Liver (tissue), 9 donors: ENCODE data around the gene NISCH. TPM values are rescaled to one million over a fixed set of nuclear protein-coding genes. Genes with fewer than 3 reads are reported as not detected.

ENCODE experiments used
- DNase-seq: peaks from one replicate; pipeline ENCODE4 v3.0.0-alpha.2; 2017; ENCODE audit warnings: low spot score
- H3K27ac ChIP-seq, 2 donors: one replicate each; pipeline ENCODE4 v1.7.0; 2013; ENCODE audit warnings: inconsistent platforms in 2 of 2, low read length in 2 of 2, control low read depth in 1 of 2, low read depth in 1 of 2, mild to moderate bottlenecking in 1 of 2
- H3K27me3 ChIP-seq, 4 donors: one replicate each; pipeline versions ENCODE4 v1.6.1 to v1.7.0; 2013; ENCODE audit warnings: low read length in 3 of 4, inconsistent platforms in 1 of 4, mild to moderate bottlenecking in 1 of 4, moderate library complexity in 1 of 4; ENCODE audit not compliant: control insufficient read depth in 4 of 4, insufficient read depth in 4 of 4
- H3K36me3 ChIP-seq, 4 donors: one replicate each; pipeline versions ENCODE4 v1.6.1 to v1.7.0; 2013; ENCODE audit warnings: low read length in 3 of 4, mild to moderate bottlenecking in 3 of 4, low read depth in 1 of 4, moderate library complexity in 1 of 4; ENCODE audit not compliant: control insufficient read depth in 4 of 4, insufficient read depth in 3 of 4
- H3K4me1 ChIP-seq, 4 donors: one replicate each; pipeline versions ENCODE4 v1.6.1 to v1.7.0; 2013; ENCODE audit warnings: low read length in 3 of 4, mild to moderate bottlenecking in 3 of 4, moderate library complexity in 1 of 4; ENCODE audit not compliant: control insufficient read depth in 4 of 4, insufficient read depth in 4 of 4
- H3K4me3 ChIP-seq, 3 donors: one replicate each; pipeline versions ENCODE4 v1.6.1 to v1.7.0; 2013; ENCODE audit warnings: low read length in 3 of 3, control low read depth in 1 of 3, low read depth in 1 of 3, mild to moderate bottlenecking in 1 of 3
- H3K9ac ChIP-seq, 2 donors: one replicate each; pipeline ENCODE4 v1.7.0; 2013; ENCODE audit warnings: low read length in 2 of 2, mild to moderate bottlenecking in 2 of 2, moderate library complexity in 2 of 2, control low read depth in 1 of 2, low read depth in 1 of 2
- H3K9me3 ChIP-seq, 4 donors: one replicate each; pipeline versions ENCODE4 v1.6.1 to v1.7.0; 2013; ENCODE audit warnings: low read length in 3 of 4; ENCODE audit not compliant: control insufficient read depth in 4 of 4
- ATF3 ChIP-seq: IDR thresholded peaks from 2 replicates; pipeline ENCODE4 v1.6.1; 2016; ENCODE audit warnings: antibody characterized with exemption
- FOXA1 ChIP-seq: IDR thresholded peaks from 2 replicates; pipeline ENCODE4 v1.6.1; 2016; ENCODE audit warnings: antibody characterized with exemption
- GABPA ChIP-seq, 2 donors: IDR thresholded peaks in 1 of 2; conservative IDR thresholded peaks in 1 of 2; 2 replicates each; pipeline ENCODE4 v1.6.1; 2016; ENCODE audit warnings: antibody characterized with exemption in 2 of 2, mild to moderate bottlenecking in 1 of 2, moderate library complexity in 1 of 2
- HNF4A ChIP-seq, 2 donors: conservative IDR thresholded peaks; 2 replicates each; pipeline ENCODE4 v1.6.1; 2016; ENCODE audit warnings: antibody characterized with exemption in 2 of 2, mild to moderate bottlenecking in 2 of 2
- JUND ChIP-seq, 2 donors: IDR thresholded peaks; 2 replicates each; pipeline ENCODE4 v1.6.1; 2016; ENCODE audit warnings: antibody characterized with exemption in 2 of 2
- NR2F2 ChIP-seq: IDR thresholded peaks from 2 replicates; pipeline ENCODE4 v1.6.1; 2016; ENCODE audit warnings: antibody characterized with exemption
- RAD21 ChIP-seq, 2 donors: IDR thresholded peaks; 2 replicates each; pipeline ENCODE4 v1.6.1; 2016; ENCODE audit warnings: antibody characterized with exemption in 2 of 2, mild to moderate bottlenecking in 2 of 2
- RXRA ChIP-seq, 2 donors: IDR thresholded peaks; 2 replicates each; pipeline ENCODE4 v1.6.1; 2017 to 2018; ENCODE audit warnings: antibody characterized with exemption in 2 of 2, mild to moderate bottlenecking in 1 of 2
- TAF1 ChIP-seq: conservative IDR thresholded peaks from 2 replicates; pipeline ENCODE4 v1.6.1; 2016; ENCODE audit warnings: antibody characterized with exemption, mild to moderate bottlenecking
- YY1 ChIP-seq: IDR thresholded peaks from 2 replicates; pipeline ENCODE4 v1.6.1; 2016; ENCODE audit warnings: antibody characterized with exemption, mild to moderate bottlenecking
- ZBTB33 ChIP-seq: IDR thresholded peaks from 2 replicates; pipeline ENCODE4 v1.6.1; 2016; ENCODE audit warnings: antibody characterized with exemption
- WGBS: extraction: QIAGEN DNeasy Blood & Tissue Kit; methylation state at CpG from one replicate; pipeline ENCODE4 v1.1.7; 2013; 5-methylcytosine and 5-hydroxymethylcytosine counted together
- polyA plus RNA-seq, 2 donors: library from polyadenylated mRNA; stranded (reverse) in 1 of 2; unstranded in 1 of 2; fragments of 200-250 nt in 1 of 2; fragments of >200 nt in 1 of 2; fragmentation: Nextera tagmentation in 1 of 2; extraction: Ambion mirVana in 1 of 2; gene quantifications; one replicate each; pipeline versions ENCODE4 v1.2.1 to v1.2.3, GENCODE V29; 2013 to 2015
- total RNA-seq, 2 donors: library from RNA; depleted of rRNA; stranded (reverse); fragments of >200 nt; gene quantifications; one replicate each; pipeline ENCODE4 v1.2.3, GENCODE V29; 2014
- TF ChIP-seq, protein P1 (sequence below): IDR thresholded peaks from 2 replicates; pipeline ENCODE4 v1.6.1; 2016; ENCODE audit warnings: antibody characterized with exemption
- TF ChIP-seq, protein P2 (sequence below): fragments of 150-350 bp; IDR thresholded peaks from 2 replicates; pipeline ENCODE4 v1.5.1; 2017; ENCODE audit warnings: improper control_type of control experiment, low read depth, low read length; ENCODE audit not compliant: missing input control
- donor health status: healthy.
- donor health status: healthy.
- donor health status: healthy.
- donor health status: healthy.
- donor health status: healthy.

NISCH gene
- total and polyA plus RNA-seq, 4 donors: 10.8 to 39.8 (median 17.6) TPM

GRCh38 chr3:52533623-52534280 is 78.3 kb downstream of the NISCH start, which contains the start of gene NT5DC2:
Gene NT5DC2, minus strand, starts transcription at chr3:52533857. Its CDS starts 120 bp downstream, at chr3:52533737.
- Histone ChIP-seq H3K9me3 (no peaks in the 10 kb centered on the region), H3K27me3 (no peaks in the 10 kb centered on the region), H3K9ac (no peak within 1 kb of the TSS), H3K4me3 (peak within 1 kb of the TSS in 1 of 3 donors; percentile 47), H3K27ac (peak within 1 kb of the TSS in 1 of 2 donors; percentile 23), H3K4me1 (peaks cover 7 to 26% (median 19%) of the 10 kb centered on the region in 4 donors), H3K36me3 (no peaks in the 10 kb centered on the region)
- TF ChIP-seq, protein P1, sequence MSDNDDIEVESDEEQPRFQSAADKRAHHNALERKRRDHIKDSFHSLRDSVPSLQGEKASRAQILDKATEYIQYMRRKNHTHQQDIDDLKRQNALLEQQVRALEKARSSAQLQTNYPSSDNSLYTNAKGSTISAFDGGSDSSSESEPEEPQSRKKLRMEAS: no peak
- TF ChIP-seq NR2F2: no peak
- TF ChIP-seq ZBTB33: no peak
- no peak for TF ChIP-seq FOXA1
- no peak for TF ChIP-seq YY1
- TF ChIP-seq RAD21 (IDR thresholded peaks at IDR 0.05): no peak
- no peak for TF ChIP-seq RXRA (IDR thresholded peaks at IDR 0.05)
- no peak for TF ChIP-seq JUND (IDR thresholded peaks at IDR 0.05)
- no peak for TF ChIP-seq GABPA (IDR thresholded peaks at IDR 0.05 in 1 of 2, conservative IDR thresholded peaks at IDR 0.05 in 1 of 2)
- TF ChIP-seq ATF3: no peak
- TF ChIP-seq, protein P2, sequence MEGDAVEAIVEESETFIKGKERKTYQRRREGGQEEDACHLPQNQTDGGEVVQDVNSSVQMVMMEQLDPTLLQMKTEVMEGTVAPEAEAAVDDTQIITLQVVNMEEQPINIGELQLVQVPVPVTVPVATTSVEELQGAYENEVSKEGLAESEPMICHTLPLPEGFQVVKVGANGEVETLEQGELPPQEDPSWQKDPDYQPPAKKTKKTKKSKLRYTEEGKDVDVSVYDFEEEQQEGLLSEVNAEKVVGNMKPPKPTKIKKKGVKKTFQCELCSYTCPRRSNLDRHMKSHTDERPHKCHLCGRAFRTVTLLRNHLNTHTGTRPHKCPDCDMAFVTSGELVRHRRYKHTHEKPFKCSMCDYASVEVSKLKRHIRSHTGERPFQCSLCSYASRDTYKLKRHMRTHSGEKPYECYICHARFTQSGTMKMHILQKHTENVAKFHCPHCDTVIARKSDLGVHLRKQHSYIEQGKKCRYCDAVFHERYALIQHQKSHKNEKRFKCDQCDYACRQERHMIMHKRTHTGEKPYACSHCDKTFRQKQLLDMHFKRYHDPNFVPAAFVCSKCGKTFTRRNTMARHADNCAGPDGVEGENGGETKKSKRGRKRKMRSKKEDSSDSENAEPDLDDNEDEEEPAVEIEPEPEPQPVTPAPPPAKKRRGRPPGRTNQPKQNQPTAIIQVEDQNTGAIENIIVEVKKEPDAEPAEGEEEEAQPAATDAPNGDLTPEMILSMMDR: no peak
- TF ChIP-seq TAF1: no peak
- 5% methylated on average over 91 of the region's 91 CpGs for WGBS
- peak; percentile 75 for DNase-seq

- no peak for TF ChIP-seq RAD21 (IDR thresholded peaks at IDR 0.05)
- no peak for TF ChIP-seq HNF4A (conservative IDR thresholded peaks at IDR 0.05)
- no peak for TF ChIP-seq ATF3
- TF ChIP-seq FOXA1: no peak
- no peak for TF ChIP-seq TAF1
- TF ChIP-seq YY1: no peak
- no peak for TF ChIP-seq RXRA (IDR thresholded peaks at IDR 0.05)
- peak; percentile 50 for DNase-seq
- Histone ChIP-seq H3K27ac (peak overlapping the region in 1 of 2 donors; percentile 23), H3K4me3 (peak overlapping the region in 1 of 3 donors; percentile 47), H3K9ac (no peak overlapping the region), H3K27me3 (no peaks in the 10 kb centered on the region), H3K36me3 (no peaks in the 10 kb centered on the region), H3K4me1 (peaks cover 9 to 34% (median 22%) of the 10 kb centered on the region in 4 donors), H3K9me3 (no peaks in the 10 kb centered on the region)
- WGBS: 75% methylated on average over 57 of the region's 57 CpGs
These were observed 79.1 kb downstream of the NISCH start for GRCh38 chr3:52534281-52535183.
